ENCODE measurements around the gene LMO7.
A peak's percentile ranks its signal among the peaks of the same experiment; 100 is the strongest.

LMO7 gene

GRCh38 chr13:75703769-75704168, 67.6 kb downstream of the LMO7 start:
- POLR2A ChIA-PET = no interaction called here
- DNase-seq (ENCODE audit: low read depth, low spot score) = no peak
- CTCF ChIA-PET = interaction anchor here (0.7 to 5.7 kb wide), 5 partner anchors 9 to 136 kb away, joined by 3 to 94 read pairs (median 4); no protein-coding TSS in a partner anchor
- TF ChIP-seq CTCF (IDR thresholded peaks at IDR 0.05; ENCODE audit: insufficient read depth, low read length, missing control alignments) = no peak
- H3K4me3 ChIP-seq (ENCODE audit: low read depth, low read length) = no peak overlapping the region

- CTCF ChIA-PET = interaction anchor here (0.7 to 5.7 kb wide), 3 partner anchors 10 to 137 kb away, joined by 4 to 94 read pairs (median 11); no protein-coding TSS in a partner anchor
Observed at GRCh38 chr13:75704194-75704926, 68.2 kb downstream of the LMO7 start.

DNA sequence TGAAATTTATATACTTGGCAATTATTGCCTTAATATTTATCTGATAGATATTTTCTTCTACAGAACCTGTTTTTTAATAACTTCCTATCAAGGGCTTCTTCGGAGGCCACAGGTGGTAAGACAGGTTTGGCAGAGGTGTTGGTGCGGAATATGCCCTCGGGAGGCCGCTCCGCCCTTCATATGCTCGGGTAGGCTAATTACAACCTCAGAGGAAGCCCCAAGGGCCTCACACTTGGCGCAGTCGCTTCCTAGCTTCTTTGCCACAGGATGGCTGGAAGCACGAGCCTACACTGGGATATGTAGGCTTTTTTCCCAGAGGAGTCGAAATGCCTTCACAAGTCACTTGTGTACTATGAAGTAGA, 68.8 kb downstream of the LMO7 start:
- POLR2A ChIA-PET = no interaction called here

More at GRCh38 chr13:75704194-75704926, 68.2 kb downstream of the LMO7 start:
- POLR2A ChIA-PET = no interaction called here
- no peak for TF ChIP-seq CTCF (IDR thresholded peaks at IDR 0.05; ENCODE audit: insufficient read depth, low read length, missing control alignments)
- peak; percentile 67 for DNase-seq (ENCODE audit: low read depth, low spot score)
- H3K4me3 ChIP-seq (ENCODE audit: low read depth, low read length) = no peak overlapping the region

DNA sequence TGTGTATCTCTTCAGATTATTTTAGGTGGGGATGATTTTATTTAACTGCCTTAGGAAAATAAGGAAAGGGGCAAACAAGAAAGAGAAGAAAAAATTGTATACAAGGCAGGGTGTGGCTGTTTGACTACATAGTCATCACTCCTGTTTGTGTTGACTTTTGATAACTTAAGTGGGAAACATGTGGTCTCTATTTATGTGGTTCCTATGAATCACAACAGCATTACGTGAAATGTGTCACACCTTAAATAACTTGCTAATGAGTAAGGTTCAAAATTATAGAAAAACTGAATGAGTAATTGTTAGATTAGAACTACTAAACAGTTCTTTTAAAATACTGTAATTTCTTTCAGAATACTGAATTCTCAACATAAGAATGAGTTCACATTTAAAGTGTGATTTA, 69.3 kb downstream of the LMO7 start:
- no peak for DNase-seq (ENCODE audit: low read depth, low spot score)
- ChIA-PET CTCF (interaction anchor here (1.0 to 5.7 kb wide), 3 partner anchors 9 to 18 kb away, joined by 3 to 94 read pairs (median 11); no protein-coding TSS in a partner anchor), POLR2A (no interaction called here)
- no peak for TF ChIP-seq CTCF (IDR thresholded peaks at IDR 0.05; ENCODE audit: insufficient read depth, low read length, missing control alignments)
- H3K4me3 ChIP-seq (ENCODE audit: low read depth, low read length) = no peak overlapping the region

More for the DNA sequence above, 68.8 kb downstream of the LMO7 start:
- TF ChIP-seq CTCF (IDR thresholded peaks at IDR 0.05; ENCODE audit: insufficient read depth, low read length, missing control alignments) = no peak
- no peak overlapping the region for H3K4me3 ChIP-seq (ENCODE audit: low read depth, low read length)
- no peak for DNase-seq (ENCODE audit: low read depth, low spot score)
- CTCF ChIA-PET = interaction anchor here (2.9 to 5.7 kb wide), 2 partner anchors 11 to 17 kb away, joined by 11 to 94 read pairs; no protein-coding TSS in a partner anchor

GRCh38 chr13:75705908-75706307, 69.8 kb downstream of the LMO7 start:
- ChIA-PET CTCF (interaction anchor here (1.0 to 5.7 kb wide), 2 partner anchors 8 to 12 kb away, joined by 3 to 94 read pairs; no protein-coding TSS in a partner anchor), POLR2A (no interaction called here)

More at GRCh38 chr13:75705908-75706307, 69.8 kb downstream of the LMO7 start:
- no peak for DNase-seq (ENCODE audit: low read depth, low spot score)
- TF ChIP-seq CTCF (IDR thresholded peaks at IDR 0.05; ENCODE audit: insufficient read depth, low read length, missing control alignments) = no peak
- H3K4me3 ChIP-seq (ENCODE audit: low read depth, low read length) = no peak overlapping the region

Measured in AG04449 (cell line).